GM18909 (cell line): Measurements from ENCODE around the gene FRMD4B.
"Not testable (repeated sequence)": the region's sequence is repeated elsewhere in the genome, so short reads cannot be mapped to it uniquely, and the experiment has no call there.

Experiments
- ATAC-seq: cut with Tn5 transposase; IDR thresholded peaks from one replicate; pipeline ENCODE4 v1.9.1; 2021; ENCODE audit warnings: mild to moderate bottlenecking; ENCODE audit not compliant: unreplicated experiment, poor library complexity

FRMD4B gene

GRCh38 chr3:69252141-69252540, 133.7 kb downstream of the FRMD4B start:
- no peak for ATAC-seq

GRCh38 chr3:69251078-69251805, 134.6 kb downstream of the FRMD4B start:
- no peak for ATAC-seq

GRCh38 chr3:69250014-69250413, 135.9 kb downstream of the FRMD4B start:
- no peak for ATAC-seq

- no peak for ATAC-seq
These were observed 136.9 kb downstream of the FRMD4B start for GRCh38 chr3:69249001-69249400.

GRCh38 chr3:69248436-69248835, 137.5 kb downstream of the FRMD4B start:
- no peak for ATAC-seq

GRCh38 chr3:69246612-69247011, 139.3 kb downstream of the FRMD4B start:
- ATAC-seq = no peak

- ATAC-seq = no peak
These were observed 141.8 kb downstream of the FRMD4B start for GRCh38 chr3:69244039-69244438.

GRCh38 chr3:69241769-69242168, 144.1 kb downstream of the FRMD4B start:
- ATAC-seq = no peak

- ATAC-seq = peak; percentile 48
These were observed 145.0 kb downstream of the FRMD4B start for GRCh38 chr3:69240651-69241568.

GRCh38 chr3:69239063-69239462, 146.8 kb downstream of the FRMD4B start:
- ATAC-seq = no peak

GRCh38 chr3:69236812-69237707, 148.8 kb downstream of the FRMD4B start:
- ATAC-seq = no peak

- ATAC-seq = no peak
These were observed 150.0 kb downstream of the FRMD4B start for GRCh38 chr3:69235882-69236281.

GRCh38 chr3:69235227-69235626, 150.7 kb downstream of the FRMD4B start:
- not testable (repeated sequence) for ATAC-seq

GRCh38 chr3:69232482-69232881, 153.4 kb downstream of the FRMD4B start:
- no peak for ATAC-seq

- ATAC-seq = no peak
These were observed 153.9 kb downstream of the FRMD4B start for GRCh38 chr3:69231929-69232440.

GRCh38 chr3:69226071-69226470, 159.8 kb downstream of the FRMD4B start:
- ATAC-seq = no peak

GRCh38 chr3:69219101-69219708, 166.7 kb downstream of the FRMD4B start:
- ATAC-seq = no peak

GRCh38 chr3:69218079-69218478, 167.8 kb downstream of the FRMD4B start:
- no peak for ATAC-seq

- no peak for ATAC-seq
These were observed 168.9 kb downstream of the FRMD4B start for GRCh38 chr3:69216981-69217380.

- no peak for ATAC-seq
These were observed 171.6 kb downstream of the FRMD4B start for GRCh38 chr3:69214241-69214640.
